ENCODE data around the gene CHRNA5. TPM values are rescaled to one million over a fixed set of nuclear protein-coding genes. Genes with fewer than 3 reads are reported as not detected.
"Not testable (repeated sequence)": the region's sequence is repeated elsewhere in the genome, so short reads cannot be mapped to it uniquely, and the experiment has no call there.

CHRNA5 gene
- total and polyA plus RNA-seq, 12 donors = 0.18 to 1.7 (median 1.3) TPM; not detected in 1

- peaks cover 4% of the 10 kb centered on the region for H3K27me3 ChIP-seq
- no peaks in the 10 kb centered on the region for H3K36me3 ChIP-seq (replicated peaks in 1 of 2)
- H3K9me3 ChIP-seq (replicated peaks in 1 of 3) = no peaks in the 10 kb centered on the region
- DNase-seq = no peak
- no peak overlapping the region for H3K4me3 ChIP-seq
- H3K27ac ChIP-seq = no peak overlapping the region
- 53 to 80% (median 67%) methylated on average over 3 of the region's 3 CpGs for WGBS, 4 donors
- H3K4me1 ChIP-seq (replicated peaks in 1 of 2) = no peaks in the 10 kb centered on the region
- intact Hi-C loops (cut with DNase I) = no loop called here
- no peak for TF ChIP-seq POLR2A (IDR thresholded peaks at IDR 0.05)
- TF ChIP-seq CTCF (IDR thresholded peaks at IDR 0.05) = no peak
Measured at GRCh38 chr15:78603467-78603866, 38.1 kb downstream of the CHRNA5 start.

- no peak overlapping the region for H3K27ac ChIP-seq
- TF ChIP-seq POLR2A (IDR thresholded peaks at IDR 0.05) = no peak
- no peak for TF ChIP-seq CTCF (IDR thresholded peaks at IDR 0.05)
- 87 to 100% (median 91%) methylated on average over 2 of the region's 2 CpGs for WGBS, 4 donors
- no peaks in the 10 kb centered on the region for H3K36me3 ChIP-seq (replicated peaks in 1 of 2)
- intact Hi-C loops (cut with DNase I) = no loop called here
- DNase-seq = no peak
- H3K9me3 ChIP-seq (replicated peaks in 1 of 3) = no peaks in the 10 kb centered on the region
- H3K4me3 ChIP-seq = no peak overlapping the region
- H3K4me1 ChIP-seq (replicated peaks in 1 of 2) = no peaks in the 10 kb centered on the region
- peaks cover 4% of the 10 kb centered on the region for H3K27me3 ChIP-seq
Measured at GRCh38 chr15:78604420-78604819, 39.1 kb downstream of the CHRNA5 start.

GRCh38 chr15:78605201-78605600, 39.9 kb downstream of the CHRNA5 start:
- Histone ChIP-seq H3K27me3 (peaks cover 4% of the 10 kb centered on the region), H3K4me3 (no peak overlapping the region), H3K4me1 (replicated peaks in 1 of 2) (no peaks in the 10 kb centered on the region), H3K9me3 (replicated peaks in 1 of 3) (no peaks in the 10 kb centered on the region), H3K27ac (no peak overlapping the region), H3K36me3 (replicated peaks in 1 of 2) (no peaks in the 10 kb centered on the region)
- intact Hi-C loops (cut with DNase I) = no loop called here
- TF ChIP-seq POLR2A (IDR thresholded peaks at IDR 0.05) (no peak), CTCF (IDR thresholded peaks at IDR 0.05) (no peak)
- WGBS, 4 donors = 88 to 93% (median 91%) methylated on average over 5 of the region's 5 CpGs
- DNase-seq = no peak

- WGBS, 4 donors = 79 to 87% (median 83%) methylated on average over 4 of the region's 4 CpGs
- DNase-seq = no peak
- Histone ChIP-seq H3K9me3 (replicated peaks in 1 of 3) (no peaks in the 10 kb centered on the region), H3K27me3 (peaks cover 4% of the 10 kb centered on the region), H3K27ac (no peak overlapping the region), H3K4me1 (replicated peaks in 1 of 2) (no peaks in the 10 kb centered on the region), H3K4me3 (no peak overlapping the region), H3K36me3 (replicated peaks in 1 of 2) (no peaks in the 10 kb centered on the region)
- TF ChIP-seq POLR2A (IDR thresholded peaks at IDR 0.05) (no peak), CTCF (IDR thresholded peaks at IDR 0.05) (no peak)
- intact Hi-C loops (cut with DNase I) = no loop called here
Measured at GRCh38 chr15:78605680-78606079, 40.4 kb downstream of the CHRNA5 start.

- H3K36me3 ChIP-seq (replicated peaks in 1 of 2); H3K9me3 ChIP-seq (replicated peaks in 1 of 3); H3K4me1 ChIP-seq (replicated peaks in 1 of 2); DNase-seq; H3K27me3 ChIP-seq; intact Hi-C loops (cut with DNase I); H3K27ac ChIP-seq; H3K4me3 ChIP-seq: not testable (repeated sequence)
- WGBS, 4 donors = 78 to 86% (median 83%) methylated on average over 1 to 3 of the region's 3 CpGs
Measured at GRCh38 chr15:78609551-78609950, 44.2 kb downstream of the CHRNA5 start.

All from adrenal gland (tissue), 12 donors.